Measurements from ENCODE around the gene CCDC142. TPM values are rescaled to one million over a fixed set of nuclear protein-coding genes. Genes with fewer than 3 reads are reported as not detected.

The CCDC142 gene
- total and polyA plus RNA-seq, 4 donors = 5.1 to 28.3 (median 10.8) TPM

DNA sequence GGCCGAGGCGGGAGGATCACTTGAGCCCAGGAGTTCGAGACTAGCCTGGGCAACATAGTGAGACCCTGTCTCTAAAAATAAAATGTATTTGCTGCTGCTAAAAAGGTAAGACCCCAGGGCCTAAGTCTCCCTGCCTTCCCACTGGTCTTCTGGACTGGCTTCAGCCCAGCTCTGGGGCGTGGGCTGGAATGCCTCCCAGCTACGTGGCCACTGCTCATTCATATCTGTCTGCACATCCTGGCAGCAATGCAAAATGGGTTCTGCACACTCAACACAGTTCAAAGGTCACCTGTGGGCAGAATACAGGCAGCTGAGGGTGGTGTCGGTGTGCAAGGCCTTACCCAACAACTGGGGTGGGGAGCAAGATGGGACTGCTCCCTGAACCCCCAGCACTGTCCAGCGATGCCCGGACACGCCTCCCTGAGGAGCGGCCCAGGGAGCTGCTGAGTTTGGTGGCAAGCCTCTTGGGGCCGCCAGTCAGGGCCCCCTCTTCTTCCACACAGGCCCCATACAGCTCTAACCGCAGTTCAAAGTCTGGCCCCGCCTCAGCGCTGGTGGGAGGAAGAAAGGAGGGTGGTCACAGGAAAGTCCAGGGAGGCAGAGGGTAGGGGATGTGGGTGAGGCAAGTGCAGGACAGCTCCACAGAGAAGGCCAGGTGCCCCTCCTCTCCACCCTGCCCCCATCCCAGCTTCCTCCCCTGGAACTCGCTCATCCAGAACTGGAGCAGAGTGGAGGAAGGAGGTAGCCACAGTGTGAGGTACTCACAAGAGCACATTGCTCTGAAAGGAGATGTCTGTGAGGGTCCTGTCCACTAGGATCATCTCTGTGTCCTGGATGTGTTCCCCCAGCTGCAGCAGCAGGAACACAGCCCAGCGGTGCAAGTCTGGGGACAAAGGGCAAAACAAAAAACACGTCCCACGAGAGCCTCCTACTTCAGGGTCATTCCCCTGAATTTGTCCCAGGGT, 53.0 kb downstream of the CCDC142 start:
- TF ChIP-seq HNF4A (conservative IDR thresholded peaks at IDR 0.05) (peak; percentile 88 to 90), EGR1 (IDR thresholded peaks at IDR 0.05; ENCODE audit: low read depth in 2 of 2) (peak in 1 of 2 donors; percentile 13), ZBTB33 (IDR thresholded peaks at IDR 0.05) (peak; percentile 36), GABPA (IDR thresholded peaks at IDR 0.05 in 1 of 2, conservative IDR thresholded peaks at IDR 0.05 in 1 of 2) (peak in 1 of 2 donors; percentile 65), YY1 (IDR thresholded peaks at IDR 0.05) (peak; percentile 76), RXRA (IDR thresholded peaks at IDR 0.05) (peak; percentile 87 to 88), HNF4G (IDR thresholded peaks at IDR 0.05) (peak; percentile 77), JUND (IDR thresholded peaks at IDR 0.05) (peak in 1 of 2 donors; percentile 45), NR2F2 (IDR thresholded peaks at IDR 0.05) (peak; percentile 51), FOXA1 (IDR thresholded peaks at IDR 0.05) (no peak), TAF1 (conservative IDR thresholded peaks at IDR 0.05) (no peak), RAD21 (IDR thresholded peaks at IDR 0.05) (peak; percentile 46 to 64), REST (IDR thresholded peaks at IDR 0.05) (peak; percentile 57), SP1 (IDR thresholded peaks at IDR 0.05) (peak; percentile 89), FOXA2 (IDR thresholded peaks at IDR 0.05) (no peak)
- TF ChIP-seq, protein P1, sequence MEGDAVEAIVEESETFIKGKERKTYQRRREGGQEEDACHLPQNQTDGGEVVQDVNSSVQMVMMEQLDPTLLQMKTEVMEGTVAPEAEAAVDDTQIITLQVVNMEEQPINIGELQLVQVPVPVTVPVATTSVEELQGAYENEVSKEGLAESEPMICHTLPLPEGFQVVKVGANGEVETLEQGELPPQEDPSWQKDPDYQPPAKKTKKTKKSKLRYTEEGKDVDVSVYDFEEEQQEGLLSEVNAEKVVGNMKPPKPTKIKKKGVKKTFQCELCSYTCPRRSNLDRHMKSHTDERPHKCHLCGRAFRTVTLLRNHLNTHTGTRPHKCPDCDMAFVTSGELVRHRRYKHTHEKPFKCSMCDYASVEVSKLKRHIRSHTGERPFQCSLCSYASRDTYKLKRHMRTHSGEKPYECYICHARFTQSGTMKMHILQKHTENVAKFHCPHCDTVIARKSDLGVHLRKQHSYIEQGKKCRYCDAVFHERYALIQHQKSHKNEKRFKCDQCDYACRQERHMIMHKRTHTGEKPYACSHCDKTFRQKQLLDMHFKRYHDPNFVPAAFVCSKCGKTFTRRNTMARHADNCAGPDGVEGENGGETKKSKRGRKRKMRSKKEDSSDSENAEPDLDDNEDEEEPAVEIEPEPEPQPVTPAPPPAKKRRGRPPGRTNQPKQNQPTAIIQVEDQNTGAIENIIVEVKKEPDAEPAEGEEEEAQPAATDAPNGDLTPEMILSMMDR (IDR thresholded peaks at IDR 0.05; ENCODE audit: low read depth, low read length, missing input control) = no peak
- TF ChIP-seq, protein P2, sequence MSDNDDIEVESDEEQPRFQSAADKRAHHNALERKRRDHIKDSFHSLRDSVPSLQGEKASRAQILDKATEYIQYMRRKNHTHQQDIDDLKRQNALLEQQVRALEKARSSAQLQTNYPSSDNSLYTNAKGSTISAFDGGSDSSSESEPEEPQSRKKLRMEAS (IDR thresholded peaks at IDR 0.05) = peak; percentile 34
- TF ChIP-seq, protein P3, sequence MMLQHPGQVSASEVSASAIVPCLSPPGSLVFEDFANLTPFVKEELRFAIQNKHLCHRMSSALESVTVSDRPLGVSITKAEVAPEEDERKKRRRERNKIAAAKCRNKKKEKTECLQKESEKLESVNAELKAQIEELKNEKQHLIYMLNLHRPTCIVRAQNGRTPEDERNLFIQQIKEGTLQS (IDR thresholded peaks at IDR 0.05) = peak; percentile 29
- Histone ChIP-seq H3K27ac (ENCODE audit: low read depth in 1 of 2, low read length in 2 of 2) (peak overlapping the region; percentile 39 to 80), H3K9ac (ENCODE audit: low read depth in 1 of 2, low read length in 2 of 2) (no peak overlapping the region), H3K4me3 (ENCODE audit: low read depth in 1 of 3, low read length in 3 of 3) (peak overlapping the region in 2 of 3 donors; percentile 13 to 31), H3K4me1 (ENCODE audit: control insufficient read depth in 4 of 4, insufficient read depth in 4 of 4, low read length in 3 of 4) (peaks cover 9 to 42% (median 39%) of the 10 kb centered on the region in 4 donors), H3K36me3 (ENCODE audit: control insufficient read depth in 4 of 4, insufficient read depth in 3 of 4, low read depth in 1 of 4, low read length in 3 of 4) (peaks cover 10 to 53% (median 38%) of the 10 kb centered on the region in 4 donors), H3K9me3 (ENCODE audit: control insufficient read depth in 4 of 4, low read length in 3 of 4) (no peaks in the 10 kb centered on the region), H3K27me3 (ENCODE audit: control insufficient read depth in 4 of 4, insufficient read depth in 4 of 4, low read length in 3 of 4) (no peaks in the 10 kb centered on the region)
- WGBS = 46% methylated on average over 18 of the region's 18 CpGs
- DNase-seq (ENCODE audit: low spot score) = no peak

Data from liver (tissue), 9 donors.